Right kidney (tissue), 1 donor: ENCODE data around the gene SCN5A.
"Not testable (repeated sequence)": the region's sequence is repeated elsewhere in the genome, so short reads cannot be mapped to it uniquely, and the experiment has no call there.

Experiments
- DNase-seq: peaks from one replicate; pipeline ENCODE4 v3.0.0-alpha.2; 2016

The SCN5A gene

GRCh38 chr3:38577371-38578080 lies 72.0 kb downstream of the SCN5A start:
- no peak for DNase-seq

DNA sequence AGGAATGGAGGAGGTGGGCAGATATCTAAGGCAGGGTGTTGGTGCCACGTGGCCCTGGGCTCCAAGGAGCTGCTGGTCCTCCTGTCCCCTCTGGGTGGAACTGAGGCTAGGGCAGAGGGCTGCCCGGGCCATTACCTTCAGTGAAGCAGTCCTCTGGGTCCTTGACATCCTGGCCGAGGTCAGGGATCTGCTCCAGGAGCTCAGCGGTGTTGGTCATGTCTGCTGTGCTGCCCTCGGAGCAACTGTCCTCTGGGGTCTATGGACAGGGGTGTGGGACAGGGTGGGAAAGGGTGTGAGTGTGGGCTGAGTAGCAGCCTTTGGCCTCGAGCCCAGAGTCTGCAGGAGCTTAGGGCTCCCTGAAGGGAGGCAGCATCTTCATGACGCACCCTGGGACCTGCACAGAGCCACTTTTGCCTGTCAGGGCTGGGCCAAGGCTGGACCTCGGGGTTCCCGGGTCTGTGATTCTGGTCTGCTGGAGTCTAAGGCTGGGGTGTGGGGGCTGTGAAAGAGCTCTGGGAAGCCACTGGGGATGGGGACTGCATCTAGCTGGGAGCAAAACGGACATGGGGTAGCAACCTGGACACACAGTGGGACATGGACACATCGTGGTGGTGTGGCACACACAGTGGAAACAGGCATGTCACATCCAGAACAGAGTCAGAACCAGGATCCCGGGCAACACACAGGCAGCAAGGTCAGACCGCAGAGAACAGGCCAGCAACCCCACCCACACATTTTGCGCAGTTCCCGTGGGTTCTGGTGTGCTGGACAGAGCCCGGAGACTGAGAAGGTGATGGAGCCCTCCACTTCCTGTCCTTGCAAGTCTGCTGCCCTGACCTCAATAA lies 72.7 kb downstream of the SCN5A start:
- no peak for DNase-seq

DNA sequence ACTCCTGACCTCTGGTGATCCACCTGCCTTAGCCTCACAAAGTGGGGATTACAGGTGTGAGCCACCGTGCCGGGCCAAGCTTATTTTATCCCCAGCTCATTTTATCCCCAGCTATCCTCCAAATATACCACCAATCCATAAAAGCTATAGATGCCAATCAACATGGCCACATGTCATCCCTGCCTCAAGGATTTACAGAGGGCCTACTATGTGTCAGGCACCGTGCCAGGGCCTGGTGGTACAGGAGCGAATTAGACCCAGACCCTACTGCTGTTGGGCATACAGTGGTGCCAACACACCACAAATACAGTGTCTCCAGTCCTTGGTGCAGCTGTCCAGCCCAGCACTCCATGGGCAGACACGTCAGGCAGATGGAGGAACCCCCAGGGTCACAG lies 73.4 kb downstream of the SCN5A start:
- no peak for DNase-seq

DNA sequence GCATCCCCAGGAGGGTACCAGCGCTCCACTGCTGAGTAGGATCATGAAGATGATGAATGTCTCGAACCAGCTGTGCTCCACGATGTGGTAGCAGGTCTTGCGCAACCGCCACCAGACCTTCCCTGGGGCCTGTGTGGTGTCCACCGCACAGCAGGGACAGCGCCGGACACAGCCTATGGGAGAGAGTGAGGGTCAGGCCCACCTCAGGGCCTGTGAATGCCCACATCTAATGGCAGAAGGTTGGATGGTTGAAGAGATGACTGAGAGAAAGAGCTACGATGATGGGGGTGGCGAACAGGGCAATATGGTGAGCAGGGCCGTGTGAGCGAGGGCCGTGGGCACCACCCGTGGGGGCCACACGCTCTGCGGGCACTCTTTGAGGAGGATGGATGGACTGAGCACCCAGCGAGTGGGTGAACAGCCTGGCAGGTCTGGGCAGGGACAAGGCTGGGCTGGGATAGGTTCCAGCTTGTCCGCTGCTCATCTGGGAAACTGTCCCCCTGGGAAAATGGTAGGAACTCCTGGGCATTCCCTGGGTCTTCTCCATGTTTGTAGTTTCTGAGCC lies 74.1 kb downstream of the SCN5A start:
- DNase-seq = no peak

- DNase-seq = no peak
Observed at GRCh38 chr3:38574411-38575278, 74.8 kb downstream of the SCN5A start.

GRCh38 chr3:38573556-38573955 lies 75.9 kb downstream of the SCN5A start:
- no peak for DNase-seq

GRCh38 chr3:38573111-38573510 lies 76.4 kb downstream of the SCN5A start:
- no peak for DNase-seq

- DNase-seq = no peak
Observed at GRCh38 chr3:38567498-38567897, 82.0 kb downstream of the SCN5A start.

- DNase-seq = not testable (repeated sequence)
Observed at GRCh38 chr3:38566794-38567193, 82.7 kb downstream of the SCN5A start.

- DNase-seq = no peak
Observed at GRCh38 chr3:38566215-38566528, 83.3 kb downstream of the SCN5A start.

- no peak for DNase-seq
Observed at GRCh38 chr3:38565339-38566214, 83.9 kb downstream of the SCN5A start.

DNA sequence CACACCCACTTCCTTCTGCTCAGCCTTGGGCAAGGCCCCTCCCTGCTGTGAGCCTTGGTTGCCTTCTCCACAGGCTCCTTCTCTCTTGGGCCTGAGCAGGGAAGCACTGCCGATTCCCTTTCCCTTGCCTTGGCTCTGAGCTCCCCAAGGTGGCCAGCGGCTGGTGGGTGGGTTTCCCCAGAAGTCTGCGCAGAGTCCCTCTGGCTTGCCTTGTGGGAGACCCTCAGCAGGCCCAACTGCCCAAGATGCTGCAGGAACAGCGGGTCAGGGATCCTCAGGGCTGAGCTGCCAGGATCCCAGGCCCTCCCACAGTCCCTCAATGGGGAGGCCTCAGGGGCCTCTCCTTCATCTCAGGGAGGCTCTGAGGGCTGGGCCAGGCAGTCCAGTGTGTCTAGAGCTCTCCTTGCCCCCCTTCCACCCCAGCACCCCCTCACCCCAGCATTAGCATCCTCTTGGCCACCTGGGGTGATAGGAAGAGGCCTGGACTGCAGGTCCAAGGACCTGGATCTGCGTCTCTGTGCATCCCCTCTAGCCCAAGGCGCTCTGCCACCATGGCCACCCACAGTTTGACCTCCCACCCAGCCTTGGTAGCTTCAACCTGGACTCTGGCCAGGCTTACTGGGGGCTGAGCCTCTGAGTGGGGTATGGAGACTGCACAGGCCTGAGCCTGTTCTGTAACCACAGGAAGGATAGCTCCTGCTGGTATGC lies 84.7 kb downstream of the SCN5A start:
- DNase-seq = no peak

GRCh38 chr3:38563886-38564270 lies 85.6 kb downstream of the SCN5A start:
- no peak for DNase-seq

DNA sequence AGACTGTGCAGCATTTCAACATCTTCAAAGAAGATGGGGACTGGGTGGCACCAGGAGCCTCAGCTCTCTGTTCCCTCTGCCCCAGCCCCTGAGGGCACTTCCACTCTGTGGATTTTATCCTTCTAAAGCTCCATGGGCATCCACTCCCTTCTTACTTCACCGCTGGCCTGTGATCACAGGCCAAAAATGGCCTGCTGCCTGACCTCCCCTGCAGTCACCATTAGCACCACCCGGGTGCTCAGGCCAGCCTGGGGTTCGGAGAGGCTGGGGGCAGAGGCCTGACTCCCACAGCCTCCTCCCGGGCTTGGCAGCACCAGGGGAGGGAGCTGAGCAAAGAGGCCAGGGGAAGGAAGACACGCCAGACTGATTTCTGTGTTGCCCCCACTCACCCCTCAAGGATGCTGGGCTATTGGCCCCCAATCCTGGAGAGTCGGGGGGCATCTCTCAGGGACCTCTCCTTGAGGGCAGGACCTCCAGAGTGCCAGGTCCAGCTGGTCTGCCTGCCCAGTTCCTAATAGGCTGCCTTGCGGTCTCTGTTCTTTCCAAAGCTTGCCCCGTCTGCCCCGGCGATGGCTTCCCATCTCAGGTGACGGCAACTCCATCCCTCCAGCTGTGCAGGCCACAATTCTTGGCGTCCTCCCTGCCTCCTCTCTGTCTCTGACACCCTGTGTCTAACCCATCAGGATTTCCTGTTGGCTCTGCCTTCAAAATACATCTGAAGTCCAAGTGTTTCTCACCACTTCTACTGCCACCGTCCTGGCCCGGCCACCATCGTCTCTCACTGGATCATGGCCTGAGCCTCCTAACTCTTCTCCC lies 86.2 kb downstream of the SCN5A start:
- DNase-seq = no peak

GRCh38 chr3:38562467-38562925 lies 87.0 kb downstream of the SCN5A start:
- no peak for DNase-seq

DNA sequence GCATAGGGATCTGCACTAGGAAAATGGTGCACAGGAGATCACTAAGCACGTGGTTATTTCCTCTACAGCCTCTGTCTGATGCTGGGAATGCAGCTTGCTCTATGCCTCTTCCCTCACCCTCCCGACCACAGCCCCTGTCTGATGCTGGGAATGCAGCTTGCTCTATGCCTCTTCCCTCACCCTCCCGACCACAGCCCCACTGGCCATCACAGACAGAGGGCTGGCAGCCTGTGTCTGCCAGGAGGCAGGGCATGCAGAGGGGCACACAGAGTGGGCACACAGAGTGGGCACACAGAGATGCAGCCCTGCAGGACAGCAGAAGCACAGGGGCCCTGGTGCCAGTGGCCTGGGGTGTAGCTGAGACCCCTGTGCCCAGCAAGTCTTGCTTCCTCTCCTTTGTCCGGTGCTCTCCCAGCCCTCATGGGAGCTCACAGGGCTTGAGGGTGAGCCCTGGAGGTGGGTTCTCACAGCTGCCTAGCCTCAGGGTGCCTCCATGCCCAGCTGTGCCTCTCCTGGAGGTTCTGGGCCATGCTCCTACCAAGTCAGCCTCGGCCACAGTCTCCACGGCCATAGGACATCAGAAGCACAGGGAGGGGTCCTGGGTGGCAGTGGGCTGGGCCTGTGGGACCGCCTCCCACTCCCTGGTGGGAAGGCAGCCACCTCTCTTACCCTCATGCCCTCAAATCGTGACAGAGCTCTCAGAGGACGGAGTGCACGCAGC lies 87.6 kb downstream of the SCN5A start:
- no peak for DNase-seq

DNA sequence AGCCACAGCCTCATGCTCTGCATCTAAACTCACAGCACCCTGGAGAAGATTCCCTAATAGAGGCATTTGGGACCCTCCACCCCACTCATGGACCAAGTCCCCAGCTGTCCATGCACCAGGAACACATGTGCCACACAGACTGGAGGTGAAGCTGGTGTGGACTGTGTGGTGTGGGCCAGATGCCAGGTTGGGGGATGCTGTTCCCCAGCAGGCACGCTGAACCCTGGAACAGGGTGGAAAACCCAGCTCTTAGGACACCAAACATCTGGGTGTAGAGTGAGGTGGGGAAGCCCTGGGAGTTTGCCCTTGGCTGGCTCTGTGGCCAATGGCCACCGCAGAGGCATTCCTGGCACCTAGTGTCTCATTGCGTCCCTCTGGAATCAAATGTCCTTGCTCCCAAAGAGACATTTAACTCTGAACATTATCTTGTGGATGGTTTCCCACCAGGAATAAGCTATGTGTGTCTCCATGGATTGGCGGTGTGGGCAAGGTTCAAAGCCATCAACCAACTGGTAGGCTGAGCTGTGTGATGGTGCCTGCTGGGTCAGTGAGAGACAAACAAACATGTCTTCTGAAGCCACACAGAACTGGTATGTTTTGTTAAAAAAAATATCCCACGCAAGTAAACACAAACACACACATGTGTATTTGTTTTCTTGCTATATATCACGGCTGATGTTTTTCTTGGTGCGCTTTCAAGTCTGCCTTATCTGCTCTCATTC lies 88.3 kb downstream of the SCN5A start:
- DNase-seq = no peak

- DNase-seq = no peak
Observed at GRCh38 chr3:38560284-38560683, 89.2 kb downstream of the SCN5A start.

- DNase-seq = no peak
Observed at GRCh38 chr3:38558864-38559263, 90.6 kb downstream of the SCN5A start.
